Measurements from ENCODE around the gene TUBB4B.

- TF ChIP-seq, protein P1, sequence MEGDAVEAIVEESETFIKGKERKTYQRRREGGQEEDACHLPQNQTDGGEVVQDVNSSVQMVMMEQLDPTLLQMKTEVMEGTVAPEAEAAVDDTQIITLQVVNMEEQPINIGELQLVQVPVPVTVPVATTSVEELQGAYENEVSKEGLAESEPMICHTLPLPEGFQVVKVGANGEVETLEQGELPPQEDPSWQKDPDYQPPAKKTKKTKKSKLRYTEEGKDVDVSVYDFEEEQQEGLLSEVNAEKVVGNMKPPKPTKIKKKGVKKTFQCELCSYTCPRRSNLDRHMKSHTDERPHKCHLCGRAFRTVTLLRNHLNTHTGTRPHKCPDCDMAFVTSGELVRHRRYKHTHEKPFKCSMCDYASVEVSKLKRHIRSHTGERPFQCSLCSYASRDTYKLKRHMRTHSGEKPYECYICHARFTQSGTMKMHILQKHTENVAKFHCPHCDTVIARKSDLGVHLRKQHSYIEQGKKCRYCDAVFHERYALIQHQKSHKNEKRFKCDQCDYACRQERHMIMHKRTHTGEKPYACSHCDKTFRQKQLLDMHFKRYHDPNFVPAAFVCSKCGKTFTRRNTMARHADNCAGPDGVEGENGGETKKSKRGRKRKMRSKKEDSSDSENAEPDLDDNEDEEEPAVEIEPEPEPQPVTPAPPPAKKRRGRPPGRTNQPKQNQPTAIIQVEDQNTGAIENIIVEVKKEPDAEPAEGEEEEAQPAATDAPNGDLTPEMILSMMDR (IDR thresholded peaks at IDR 0.05) = peak in 4 of 6 experiments; percentile 28 to 91 (median 87)
- TF ChIP-seq POLR2A (IDR thresholded peaks at IDR 0.05) = no peak
These were observed 45.9 kb downstream of the TUBB4B start for GRCh38 chr9:137286975-137287383.

All from Peyer's patch (tissue), 4 donors.